GDM1 (cell line): ENCODE measurements around the gene CSH1.
"Not testable (repeated sequence)": the region's sequence is repeated elsewhere in the genome, so short reads cannot be mapped to it uniquely, and the experiment has no call there.

Source experiments
- DNase-seq: peaks from one replicate; lab custom pipeline; 2025; lab: John Stamatoyannopoulos, UW

CSH1 gene

DNA sequence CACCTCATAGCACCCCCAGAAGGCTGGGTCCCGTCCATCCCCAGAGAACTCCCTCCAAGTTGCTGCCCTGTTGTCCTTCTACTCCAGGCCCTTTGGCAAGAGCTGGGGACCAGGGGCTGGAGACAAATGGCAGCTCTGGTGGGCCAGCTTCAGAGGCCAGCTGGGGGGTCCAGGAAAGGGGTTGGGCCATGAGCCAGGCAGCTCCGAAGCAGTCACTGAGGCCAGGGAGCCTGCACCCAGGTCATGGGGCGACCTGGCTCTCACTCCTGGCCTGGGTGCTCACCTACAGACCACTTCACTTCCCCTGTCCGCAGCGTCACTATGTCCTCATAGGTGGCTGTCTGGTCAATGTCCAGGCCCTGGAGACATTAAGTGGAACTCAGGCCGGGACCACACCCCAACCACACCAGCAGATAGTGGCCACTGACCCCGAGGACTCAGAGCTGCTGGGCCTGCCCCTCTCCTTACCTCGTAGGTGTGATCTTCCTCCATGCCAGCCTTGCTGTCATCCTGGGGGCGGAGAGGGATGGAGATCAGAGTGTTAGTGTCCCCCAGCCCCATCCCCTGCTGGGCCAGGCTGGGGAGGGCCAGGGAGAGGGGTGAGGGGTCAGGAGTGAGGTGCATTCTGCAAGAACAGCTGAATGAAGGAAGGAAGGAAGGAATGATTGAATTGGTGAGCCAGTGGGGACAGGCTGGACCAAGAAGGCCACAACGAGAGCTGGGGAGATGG lies 32.8 kb upstream of the CSH1 start:
- DNase-seq, result no peak

DNA sequence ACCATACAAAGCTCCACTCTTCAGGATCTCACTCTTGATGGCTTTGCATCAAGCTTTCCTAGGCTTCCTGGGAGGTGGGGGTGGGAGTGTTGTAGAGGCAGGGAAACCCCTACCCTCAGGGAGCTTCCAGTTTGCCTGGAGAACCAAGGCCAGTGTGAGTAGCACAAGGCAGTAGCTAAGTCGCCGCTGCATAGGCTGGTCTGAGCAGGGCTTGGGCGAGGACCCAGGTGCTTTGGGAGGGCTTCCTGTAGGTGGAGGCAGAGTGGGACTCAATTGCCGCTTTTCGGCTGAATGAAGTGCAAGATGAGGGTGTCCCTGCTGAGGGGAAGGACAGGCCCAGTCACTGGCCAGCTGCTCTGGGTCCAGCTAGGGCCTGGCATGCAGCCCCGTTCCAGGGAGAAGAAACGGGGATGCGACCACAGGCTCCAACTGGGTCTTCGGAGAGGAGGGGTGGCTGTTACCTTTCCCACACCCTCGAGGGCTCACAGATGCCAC lies 31.8 kb upstream of the CSH1 start:
- no peak for DNase-seq

DNA sequence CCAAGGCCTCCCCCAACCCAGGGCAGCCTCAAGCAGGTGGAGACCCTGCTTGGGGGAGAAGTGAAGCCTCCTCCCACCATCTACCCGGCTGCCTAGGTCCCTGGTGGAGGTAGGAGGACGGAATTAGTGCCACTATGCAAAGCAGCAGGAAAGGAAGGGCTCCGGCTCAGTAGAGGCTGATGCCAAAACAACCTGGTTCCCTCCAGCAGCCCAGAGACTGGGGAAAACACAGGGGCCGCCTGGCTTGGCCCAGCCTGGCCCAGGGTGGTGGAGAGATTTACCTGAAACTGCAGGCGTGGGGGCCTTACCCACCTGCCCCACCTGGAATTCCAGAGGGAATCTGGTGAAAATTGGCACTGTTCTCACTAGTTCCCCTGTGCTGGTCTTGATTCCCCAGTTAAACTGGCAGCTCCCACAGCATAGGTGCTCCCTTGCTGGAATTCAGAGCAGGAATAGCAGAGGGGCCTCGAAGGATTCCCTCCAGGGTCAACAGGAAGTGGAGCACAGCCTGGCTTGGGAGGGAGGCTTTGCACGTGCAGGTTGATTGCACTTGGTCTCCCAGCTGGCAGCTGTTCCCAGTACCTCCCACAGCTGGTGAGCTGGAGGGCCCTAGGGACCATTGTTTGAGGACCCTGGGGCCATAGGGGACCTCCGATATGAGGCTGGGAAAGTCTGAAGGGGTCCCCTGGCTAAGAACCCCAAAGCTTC lies 31.2 kb upstream of the CSH1 start:
- DNase-seq, result no peak

DNA sequence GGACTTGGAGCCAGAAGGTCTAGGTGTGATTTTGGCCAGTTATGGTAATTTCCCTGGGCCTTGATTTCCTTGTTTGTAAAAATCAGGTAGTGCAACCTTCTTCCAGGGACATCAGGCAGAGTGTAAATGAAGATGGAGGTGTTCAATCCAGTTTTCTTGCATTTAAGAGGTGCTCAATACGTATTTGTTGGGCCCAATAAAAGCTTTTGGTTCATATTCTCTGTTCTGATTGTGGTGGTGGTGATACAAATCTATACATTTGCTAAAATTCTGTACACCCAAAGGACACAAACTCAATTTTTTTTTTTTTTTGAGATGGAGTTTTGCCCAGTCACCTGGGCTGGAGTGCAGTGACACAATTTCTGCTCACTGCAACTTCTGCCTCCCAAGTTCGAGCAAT lies 29.8 kb upstream of the CSH1 start:
- no peak for DNase-seq

DNA sequence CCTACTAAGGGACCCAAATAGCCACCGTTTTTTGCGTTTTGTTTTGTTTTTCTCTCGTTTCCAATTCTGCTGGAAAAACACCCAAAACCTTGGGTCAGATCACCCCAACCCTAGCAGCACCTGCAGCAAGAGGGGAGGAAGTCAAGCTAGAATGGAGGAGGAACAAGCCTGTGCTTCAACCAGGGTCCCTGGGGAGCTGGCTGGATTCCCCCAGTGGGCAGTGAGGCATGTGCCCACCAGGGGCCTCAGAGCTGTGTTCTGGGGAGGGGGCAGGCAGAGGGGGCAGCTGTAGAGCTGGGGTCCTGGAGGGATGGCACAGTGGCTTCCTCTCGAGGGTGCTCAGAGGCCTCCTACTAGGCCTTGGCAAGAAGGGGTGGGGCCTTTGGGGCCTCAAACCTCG lies 29.2 kb upstream of the CSH1 start:
- DNase-seq, result no peak

DNA sequence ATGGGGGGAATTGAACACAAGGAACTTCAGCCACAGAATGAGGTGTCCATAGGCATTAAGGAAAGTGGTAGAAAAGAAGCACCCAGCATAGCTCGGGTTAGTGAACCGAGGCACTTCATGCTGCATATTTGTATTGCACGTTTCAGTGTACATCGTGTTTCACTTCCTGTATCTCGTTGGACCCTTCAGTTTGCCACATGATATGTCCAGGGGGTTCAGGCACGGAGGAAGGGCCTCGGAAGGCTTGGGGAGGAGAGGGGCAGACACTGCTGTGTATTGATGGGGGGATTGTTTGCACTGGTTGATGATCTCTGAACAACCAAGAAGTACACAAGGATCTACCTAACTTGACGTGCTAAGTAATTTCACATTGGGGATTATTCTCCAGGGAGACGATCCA lies 26.0 kb upstream of the CSH1 start:
- not testable (repeated sequence) for DNase-seq

DNA sequence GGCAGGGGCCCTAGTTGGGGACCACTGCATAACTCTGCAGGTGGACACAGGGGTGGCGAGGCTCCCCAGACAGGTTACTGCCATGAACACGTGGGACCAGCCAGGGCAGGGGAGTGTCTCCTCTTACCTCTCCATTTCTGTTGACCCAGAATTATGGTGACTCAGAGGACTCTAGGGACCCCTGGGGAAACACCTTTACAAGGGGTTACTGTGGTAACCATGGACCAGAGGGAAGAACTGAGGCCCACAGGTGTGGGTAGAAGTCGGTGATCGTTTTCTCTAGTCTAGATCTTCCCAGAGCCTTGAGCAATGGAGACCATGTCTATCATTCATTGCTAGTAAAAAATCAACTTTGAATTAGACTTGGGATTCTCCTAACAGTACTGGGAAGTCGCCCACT lies 24.4 kb upstream of the CSH1 start:
- not testable (repeated sequence) for DNase-seq

DNA sequence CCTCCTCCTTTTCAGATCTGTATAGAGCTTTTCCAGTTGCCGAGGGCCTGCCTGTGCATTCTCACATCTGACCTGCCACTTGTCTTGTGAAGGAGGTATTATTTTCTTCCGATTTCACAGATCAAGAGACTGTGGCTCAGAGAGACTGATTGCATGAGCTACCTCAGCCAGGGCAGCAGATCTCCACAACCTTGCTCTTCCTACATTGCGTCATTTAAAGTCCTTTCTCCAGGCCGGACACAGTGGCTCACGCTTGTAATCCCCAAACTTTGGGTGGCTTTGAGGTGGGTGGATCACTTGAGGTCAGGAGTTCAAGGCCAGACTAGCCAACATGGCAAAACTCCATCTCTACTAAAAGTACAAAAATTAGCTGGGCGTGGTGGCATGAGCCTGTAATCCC lies 23.7 kb upstream of the CSH1 start:
- DNase-seq, result not testable (repeated sequence)

DNA sequence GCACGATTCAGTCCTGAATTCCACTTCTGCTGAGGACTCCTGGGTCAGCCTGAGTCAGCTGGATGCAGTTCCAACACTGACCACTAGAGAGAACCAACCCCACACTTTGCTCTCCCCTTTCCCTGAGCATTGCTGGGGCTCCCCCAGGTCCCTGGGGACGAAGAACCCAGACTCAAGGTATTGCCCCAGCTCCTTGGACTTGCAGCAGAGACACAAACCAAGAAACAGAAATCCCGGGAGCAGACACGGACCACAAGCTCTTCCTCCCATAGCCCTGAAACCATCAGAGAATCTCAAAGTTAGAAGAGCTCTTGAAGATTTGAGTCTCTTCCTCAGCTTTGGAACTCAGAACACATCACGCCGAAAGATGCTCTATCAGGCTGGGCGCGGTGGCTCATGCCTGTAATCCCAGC lies 22.9 kb upstream of the CSH1 start:
- DNase-seq, result peak; percentile 47

DNA sequence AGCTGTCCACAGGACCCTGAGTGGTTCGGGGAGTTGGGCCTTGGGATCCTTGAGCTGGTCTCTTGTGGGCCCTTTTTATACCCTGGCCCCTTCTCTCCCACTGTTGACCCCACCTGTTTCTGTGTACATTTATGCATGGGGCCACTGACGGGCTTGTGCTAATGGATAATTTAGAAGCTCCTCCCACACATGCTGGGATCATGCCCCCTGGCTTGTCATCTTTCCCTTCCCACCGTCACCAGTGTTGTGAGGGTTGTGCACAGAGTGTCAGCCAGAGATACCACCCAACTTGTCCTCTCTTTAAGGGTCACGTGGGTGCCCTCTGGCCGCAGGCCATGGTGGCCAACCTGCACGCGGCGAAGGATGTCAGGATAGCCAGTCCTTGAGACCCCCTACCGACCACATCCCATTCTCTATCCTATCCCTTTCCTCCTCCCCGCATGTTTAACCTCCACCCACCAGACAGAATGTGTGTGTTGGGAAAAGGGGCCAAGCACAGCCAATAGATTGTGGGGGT lies 22.5 kb upstream of the CSH1 start, which contains the start of gene GH1:
Gene GH1, minus strand, starts transcription at position 51 of the 517 bp plus-strand sequence. CDS start 63 bp downstream, outside the sequence.
- not testable (repeated sequence) for DNase-seq

DNA sequence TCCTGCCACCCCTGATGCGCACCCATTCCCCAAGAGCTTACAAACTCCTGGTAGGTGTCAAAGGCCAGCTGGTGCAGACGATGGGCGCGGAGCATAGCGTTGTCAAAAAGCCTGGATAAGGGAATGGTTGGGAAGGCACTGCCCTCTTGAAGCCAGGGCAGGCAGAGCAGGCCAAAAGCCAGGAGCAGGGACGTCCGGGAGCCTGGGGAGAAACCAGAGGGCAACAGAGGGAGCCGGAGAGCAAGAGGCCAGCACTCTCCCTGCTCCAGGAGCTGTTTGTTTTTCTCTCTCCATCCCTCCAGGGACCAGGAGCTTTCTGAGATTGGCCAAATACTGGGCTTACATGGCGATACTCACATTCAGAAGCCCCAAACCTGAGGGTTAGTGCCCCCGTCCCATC lies 21.9 kb upstream of the CSH1 start:
- no peak for DNase-seq

DNA sequence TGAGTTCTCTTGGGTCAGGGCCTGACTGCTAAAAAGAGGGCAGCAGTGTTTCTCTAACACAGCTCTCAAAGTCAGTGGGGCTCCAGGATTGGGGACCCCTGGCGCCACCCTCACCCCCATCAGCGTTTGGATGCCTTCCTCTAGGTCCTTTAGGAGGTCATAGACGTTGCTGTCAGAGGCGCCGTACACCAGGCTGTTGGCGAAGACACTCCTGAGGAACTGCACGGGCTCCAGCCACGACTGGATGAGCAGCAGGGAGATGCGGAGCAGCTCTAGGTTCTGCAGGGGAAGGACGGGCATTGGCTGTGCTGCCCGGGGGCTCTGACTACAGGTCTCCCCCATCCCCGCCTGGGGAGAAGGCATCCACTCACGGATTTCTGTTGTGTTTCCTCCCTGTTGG lies 21.3 kb upstream of the CSH1 start:
- DNase-seq, result no peak

DNA sequence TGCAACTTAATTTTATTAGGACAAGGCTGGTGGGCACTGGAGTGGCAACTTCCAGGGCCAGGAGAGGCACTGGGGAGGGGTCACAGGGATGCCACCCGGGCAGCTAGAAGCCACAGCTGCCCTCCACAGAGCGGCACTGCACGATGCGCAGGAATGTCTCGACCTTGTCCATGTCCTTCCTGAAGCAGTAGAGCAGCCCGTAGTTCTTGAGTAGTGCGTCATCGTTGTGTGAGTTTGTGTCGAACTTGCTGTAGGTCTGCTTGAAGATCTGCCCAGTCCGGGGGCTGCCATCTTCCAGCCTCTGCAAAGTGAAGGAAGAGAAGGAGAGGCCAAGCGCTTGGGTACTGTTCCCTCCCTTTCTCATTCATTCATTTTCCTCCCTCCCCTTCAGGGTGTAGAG lies 20.8 kb upstream of the CSH1 start:
- DNase-seq, result not testable (repeated sequence)

DNA sequence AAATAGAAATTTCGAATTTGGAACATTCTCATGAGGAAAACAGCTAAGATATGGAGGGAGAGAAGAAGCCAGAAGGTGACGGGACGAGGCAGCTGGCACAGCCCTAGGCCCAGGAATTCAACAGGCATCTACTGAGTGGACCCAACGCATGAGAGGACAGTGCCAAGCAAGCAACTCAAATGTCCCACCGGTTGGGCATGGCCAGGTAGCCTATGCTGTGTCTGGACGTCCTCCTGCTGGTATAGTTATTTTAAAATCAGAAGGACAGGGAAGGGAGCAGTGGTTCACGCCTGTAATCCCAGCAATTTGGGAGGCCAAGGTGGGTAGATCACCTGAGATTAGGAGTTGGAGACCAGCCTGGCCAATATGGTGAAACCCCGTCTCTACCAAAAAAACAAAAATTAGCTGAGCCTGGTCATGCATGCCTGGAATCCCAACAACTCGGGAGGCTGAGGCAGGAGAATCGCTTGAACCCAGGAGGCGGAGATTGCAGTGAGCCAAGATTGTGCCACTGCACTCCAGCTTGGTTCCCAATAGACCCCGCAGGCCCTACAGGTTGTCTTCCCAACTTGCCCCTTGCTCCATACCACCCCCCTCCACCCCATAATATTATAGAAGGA lies 20.3 kb upstream of the CSH1 start:
- no peak for DNase-seq

DNA sequence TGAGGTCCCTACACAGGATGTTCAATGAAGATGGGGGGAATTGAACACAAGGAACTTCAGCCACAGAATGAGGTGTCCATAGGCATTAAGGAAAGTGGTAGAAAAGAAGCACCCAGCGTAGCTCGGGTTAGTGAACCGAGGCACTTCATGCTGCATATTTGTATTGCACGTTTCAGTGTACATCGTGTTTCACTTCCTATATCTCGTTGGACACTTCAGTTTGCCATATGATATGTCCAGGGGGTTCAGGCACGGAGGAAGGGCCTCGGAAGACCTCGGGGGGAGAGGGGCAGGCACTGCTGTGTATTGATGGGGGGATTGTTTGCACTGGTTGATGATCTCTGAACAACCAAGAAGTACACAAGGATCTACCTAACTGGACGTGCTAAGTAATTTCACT lies 19.4 kb upstream of the CSH1 start:
- DNase-seq, result not testable (repeated sequence)

DNA sequence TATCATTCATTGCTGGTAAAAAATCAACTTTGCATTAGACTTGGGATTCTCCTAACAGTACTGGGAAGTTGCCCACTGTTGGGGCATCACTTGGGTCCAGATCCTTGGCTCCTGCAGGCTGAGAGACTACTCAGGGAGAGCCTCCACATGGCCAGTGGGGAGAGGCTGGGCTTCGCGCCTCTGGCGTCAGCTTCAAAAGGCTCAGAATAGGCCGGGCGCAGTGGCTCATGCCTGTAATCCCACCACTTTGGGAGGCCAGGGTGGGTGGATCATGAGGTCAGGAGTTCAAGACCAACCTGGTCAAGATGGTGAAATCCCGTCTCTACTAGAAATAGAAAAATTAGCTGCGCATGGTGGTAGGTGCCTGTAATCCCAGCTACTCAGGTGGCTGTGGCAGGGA lies 18.1 kb upstream of the CSH1 start:
- DNase-seq, result no peak

DNA sequence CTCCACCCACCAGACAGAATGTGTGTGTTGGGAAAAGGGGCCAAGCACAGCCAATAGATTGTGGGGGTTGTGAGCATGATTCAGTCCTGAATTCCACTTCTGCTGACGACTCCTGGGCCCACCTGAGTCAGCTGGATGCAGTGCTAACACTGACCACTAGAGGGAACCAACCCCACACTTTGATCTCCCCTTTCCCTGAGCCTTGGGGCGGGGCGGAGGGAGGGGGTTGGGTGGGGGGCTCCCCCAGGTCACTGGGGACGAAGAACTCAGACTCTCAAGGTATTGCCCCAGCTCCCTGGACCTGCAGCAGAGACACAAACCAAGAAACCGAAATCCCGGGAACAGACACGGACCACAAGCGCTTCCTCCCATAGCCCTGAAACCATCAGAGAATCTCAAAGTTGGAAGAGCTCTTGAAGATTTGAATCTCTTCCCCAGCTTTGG lies 15.3 kb upstream of the CSH1 start:
- no peak for DNase-seq

DNA sequence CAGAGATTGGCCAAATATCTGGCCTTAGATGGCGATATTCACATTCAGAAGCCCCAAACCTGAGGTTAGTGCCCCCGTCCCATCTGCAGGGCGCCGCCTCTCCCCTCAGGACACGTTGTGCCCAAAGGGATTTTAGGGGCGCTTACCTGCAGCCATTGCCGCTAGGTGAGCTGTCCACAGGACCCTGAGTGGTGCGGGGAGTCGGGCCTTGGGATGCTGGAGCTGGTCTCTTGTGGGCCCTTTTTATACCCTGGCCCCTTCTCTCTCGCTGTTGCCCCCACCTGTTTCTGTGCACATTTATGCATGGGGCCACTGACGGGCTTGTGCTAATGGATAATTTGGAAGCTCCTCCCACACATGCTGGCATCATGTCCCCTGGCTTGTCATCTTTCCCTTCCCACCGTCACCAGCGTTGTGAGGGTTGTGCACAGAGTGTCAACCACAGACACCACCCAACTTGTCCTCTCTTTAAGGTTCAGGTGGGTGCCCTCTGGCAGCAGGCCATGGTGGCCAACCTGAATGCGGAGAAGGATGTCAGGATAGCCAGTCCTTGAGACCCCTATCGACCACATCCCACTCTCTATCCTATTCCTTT lies 14.8 kb upstream of the CSH1 start, which contains the start of gene CSHL1:
Gene CSHL1, minus strand, starts transcription at position 218 of the 595 bp plus-strand sequence. Its CDS starts 62 bp downstream, at position 156.
- DNase-seq, result no peak

DNA sequence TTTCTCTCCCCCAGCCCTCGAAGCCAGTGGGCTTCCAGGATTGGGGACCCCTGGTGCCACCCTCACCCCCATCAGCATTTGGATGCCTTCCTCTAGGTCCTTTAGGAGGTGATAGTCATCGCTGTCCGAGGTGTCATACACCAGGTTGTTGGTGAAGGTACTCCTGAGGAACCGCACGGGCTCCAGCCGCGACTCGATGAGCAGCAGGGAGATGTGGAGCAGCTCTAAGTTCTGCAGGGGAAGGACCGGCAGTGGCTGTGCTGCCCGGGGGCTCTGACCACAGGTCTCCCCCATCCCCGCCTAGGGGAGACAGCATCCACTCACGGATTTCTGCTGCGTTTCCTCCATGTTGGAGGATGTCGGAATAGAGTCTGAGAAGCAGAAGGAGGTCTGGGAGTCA lies 13.7 kb upstream of the CSH1 start:
- DNase-seq, result no peak

DNA sequence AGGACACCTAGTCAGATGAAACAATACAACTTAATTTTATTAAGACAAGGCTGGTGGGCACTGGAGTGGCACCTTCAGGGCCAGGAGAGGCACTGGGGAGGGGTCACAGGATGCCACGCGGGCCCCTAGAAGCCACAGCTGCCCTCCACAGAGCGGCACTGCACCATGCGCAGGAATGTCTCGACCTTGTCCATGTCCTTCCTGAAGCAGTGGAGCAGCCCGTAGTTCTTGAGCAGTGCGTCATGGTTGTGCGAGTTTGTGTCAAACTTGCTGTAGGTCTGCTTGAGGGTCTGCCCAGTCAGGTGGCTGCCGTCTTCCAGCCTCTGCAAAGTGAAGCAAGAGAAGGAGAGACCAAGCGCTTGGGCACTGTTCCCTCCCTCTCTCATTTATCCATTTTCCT lies 13.2 kb upstream of the CSH1 start:
- DNase-seq, result not testable (repeated sequence)

DNA sequence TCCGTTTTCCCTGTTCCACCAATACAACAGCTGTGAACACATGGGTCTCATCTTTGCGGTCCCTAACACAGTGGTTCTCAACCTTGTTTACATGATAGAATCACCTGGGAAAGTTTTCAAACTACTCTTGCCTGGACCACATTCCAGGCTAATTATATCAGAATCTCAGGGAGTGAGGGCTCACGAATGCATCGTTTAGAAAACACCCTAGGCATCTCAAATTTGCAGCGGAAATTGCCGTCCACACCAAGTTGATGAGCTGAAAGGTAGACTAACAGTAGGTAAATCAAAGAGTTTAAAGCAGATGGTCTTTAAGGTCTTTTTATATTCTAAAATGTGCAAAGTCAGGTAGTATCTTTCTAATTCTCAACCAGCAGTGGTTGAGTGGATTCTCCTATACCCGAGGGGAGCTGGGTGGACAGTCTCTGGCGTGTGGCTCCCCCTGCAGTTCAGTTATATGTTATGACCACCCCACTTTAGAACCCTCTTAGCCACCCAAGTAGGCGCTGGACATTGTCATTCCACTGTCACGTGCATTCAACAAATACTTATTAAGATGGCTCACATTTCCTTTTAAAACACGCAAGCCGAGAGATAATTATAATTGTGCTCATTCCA lies 10.9 kb upstream of the CSH1 start:
- peak; percentile 14 for DNase-seq

DNA sequence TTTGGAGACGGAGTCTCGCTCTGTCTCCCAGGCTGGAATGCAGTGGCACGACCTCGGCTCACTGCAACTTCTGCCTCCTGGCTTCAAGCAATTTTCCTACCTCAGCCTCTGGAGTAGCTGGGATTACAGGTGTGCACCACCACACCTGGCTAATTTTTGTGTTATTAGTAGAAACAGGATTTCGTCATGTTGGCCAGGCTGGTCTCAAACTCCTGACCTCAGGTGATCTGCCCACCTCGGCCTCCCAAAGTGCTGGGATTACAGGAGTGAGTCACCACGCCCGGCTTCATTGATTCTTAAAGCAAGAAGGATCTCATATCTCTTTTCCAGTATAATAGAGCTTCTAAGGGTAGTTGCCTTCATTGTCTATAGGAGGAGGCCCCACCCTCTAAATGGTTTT lies 8.4 kb upstream of the CSH1 start:
- not testable (repeated sequence) for DNase-seq
